Peyer's patch (tissue), 4 donors: ENCODE data around the gene PANX1.

Experiments used
- CTCF ChIP-seq, 6 experiments: fragments of 450-650 bp in 4 of 6; fragments of 200-600 bp in 2 of 6; sonication (generic) in 1 of 6; IDR thresholded peaks; one replicate each; pipeline ENCODE4 v1.5.1; 2017 to 2019; ENCODE audit warnings: antibody characterized with exemption in 6 of 6, mild to moderate bottlenecking in 3 of 6, moderate library complexity in 1 of 6
- POLR2A ChIP-seq, 2 donors: fragments of 450-650 bp; IDR thresholded peaks; one replicate each; pipeline ENCODE4 v1.5.1; 2017; ENCODE audit warnings: antibody characterized with exemption in 2 of 2, mild to moderate bottlenecking in 2 of 2, moderate library complexity in 2 of 2

GRCh38 chr11:94224078-94224477, 95.4 kb downstream of the PANX1 start:
- TF ChIP-seq CTCF (IDR thresholded peaks at IDR 0.05) (no peak), POLR2A (IDR thresholded peaks at IDR 0.05) (no peak)
